Thoracic aorta (tissue), 2 donors: ENCODE data around the gene H6PD. TPM values are rescaled to one million over a fixed set of nuclear protein-coding genes. Genes with fewer than 3 reads are reported as not detected.

Experiments used
- ATAC-seq: fragments of 150-250 bp; one replicate; pipeline ENCODE4 v1.8.0; 2017; ENCODE audit warnings: low read depth; ENCODE audit not compliant: insufficient number of reproducible peaks, low FRiP score
- DNase-seq: peaks from one replicate; pipeline ENCODE4 v3.0.0-alpha.2; 2020; ENCODE audit warnings: low spot score
- H3K27ac ChIP-seq, 2 donors: fragments of 200-600 bp; sonication (generic); 1 replicate in 1 of 2; 2 replicates in 1 of 2; pipeline ENCODE4 v1.5.1; 2016; ENCODE audit warnings: mild to moderate bottlenecking in 2 of 2, moderate library complexity in 2 of 2
- H3K27me3 ChIP-seq: fragments of 200-600 bp; sonication (generic); replicated peaks from 2 replicates; pipeline ENCODE4 v1.6.0; 2016; ENCODE audit warnings: mild to moderate bottlenecking; ENCODE audit not compliant: insufficient read depth
- H3K36me3 ChIP-seq: fragments of 200-600 bp; sonication (generic); one replicate; pipeline ENCODE4 v1.5.1; 2016
- H3K4me1 ChIP-seq, 2 donors: fragments of 200-600 bp; sonication (generic); 1 replicate in 1 of 2; 2 replicates in 1 of 2; pipeline versions ENCODE4 v1.5.1 to v1.6.0; 2016; ENCODE audit warnings: low read depth in 2 of 2, mild to moderate bottlenecking in 1 of 2; ENCODE audit not compliant: control insufficient read depth in 1 of 2
- H3K4me3 ChIP-seq: fragments of 200-600 bp; sonication (generic); 2 replicates; pipeline ENCODE4 v1.5.1; 2016; ENCODE audit warnings: mild to moderate bottlenecking
- H3K9me3 ChIP-seq: fragments of 200-600 bp; sonication (generic); 2 replicates; pipeline ENCODE4 v1.5.1; 2016
- total RNA-seq, 2 donors: library from RNA; depleted of rRNA; stranded (reverse); fragments of >200 nt; gene quantifications; one replicate each; pipeline versions ENCODE4 v1.1.0 to v1.2.3, GENCODE V29; 2016
- TF ChIP-seq, protein P1 (sequence below): fragments of 200-600 bp; sonication (generic); IDR thresholded peaks from one replicate; pipeline ENCODE4 v1.5.1; 2019; ENCODE audit warnings: antibody characterized with exemption

Gene H6PD
- total RNA-seq, 2 donors from 2014 or later = 57.8 to 80.6 TPM

DNA sequence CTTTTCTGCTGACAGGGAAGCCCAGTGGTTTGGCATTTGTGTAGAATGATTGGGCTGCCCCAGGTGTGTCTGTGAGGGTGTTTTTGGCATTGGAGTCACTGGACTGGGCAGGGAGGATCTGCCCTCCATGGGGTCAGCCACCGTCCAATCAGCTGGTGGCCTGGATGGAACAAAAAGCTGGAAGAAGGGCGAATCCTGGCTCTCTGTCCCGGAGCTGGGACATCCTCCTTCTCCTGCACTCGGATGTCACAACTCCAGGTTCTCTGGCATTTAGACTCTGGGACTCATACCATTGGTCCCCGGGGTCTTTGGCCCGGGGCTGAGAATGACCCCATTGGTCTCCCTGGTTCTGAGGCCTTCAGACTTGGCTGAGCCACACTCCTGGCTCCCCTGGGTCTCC is 69.3 kb downstream of the H6PD start:
- DNase-seq = no peak
- Histone ChIP-seq H3K27me3 (no peaks in the 10 kb centered on the region), H3K4me3 (no peak overlapping the region), H3K36me3 (no peaks in the 10 kb centered on the region), H3K27ac (peak overlapping the region in 1 of 2 donors; percentile 73), H3K9me3 (no peaks in the 10 kb centered on the region), H3K4me1 (peaks cover 46 to 95% of the 10 kb centered on the region in 2 donors)
- TF ChIP-seq, protein P1, sequence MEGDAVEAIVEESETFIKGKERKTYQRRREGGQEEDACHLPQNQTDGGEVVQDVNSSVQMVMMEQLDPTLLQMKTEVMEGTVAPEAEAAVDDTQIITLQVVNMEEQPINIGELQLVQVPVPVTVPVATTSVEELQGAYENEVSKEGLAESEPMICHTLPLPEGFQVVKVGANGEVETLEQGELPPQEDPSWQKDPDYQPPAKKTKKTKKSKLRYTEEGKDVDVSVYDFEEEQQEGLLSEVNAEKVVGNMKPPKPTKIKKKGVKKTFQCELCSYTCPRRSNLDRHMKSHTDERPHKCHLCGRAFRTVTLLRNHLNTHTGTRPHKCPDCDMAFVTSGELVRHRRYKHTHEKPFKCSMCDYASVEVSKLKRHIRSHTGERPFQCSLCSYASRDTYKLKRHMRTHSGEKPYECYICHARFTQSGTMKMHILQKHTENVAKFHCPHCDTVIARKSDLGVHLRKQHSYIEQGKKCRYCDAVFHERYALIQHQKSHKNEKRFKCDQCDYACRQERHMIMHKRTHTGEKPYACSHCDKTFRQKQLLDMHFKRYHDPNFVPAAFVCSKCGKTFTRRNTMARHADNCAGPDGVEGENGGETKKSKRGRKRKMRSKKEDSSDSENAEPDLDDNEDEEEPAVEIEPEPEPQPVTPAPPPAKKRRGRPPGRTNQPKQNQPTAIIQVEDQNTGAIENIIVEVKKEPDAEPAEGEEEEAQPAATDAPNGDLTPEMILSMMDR = no peak
- ATAC-seq = no peak

DNA sequence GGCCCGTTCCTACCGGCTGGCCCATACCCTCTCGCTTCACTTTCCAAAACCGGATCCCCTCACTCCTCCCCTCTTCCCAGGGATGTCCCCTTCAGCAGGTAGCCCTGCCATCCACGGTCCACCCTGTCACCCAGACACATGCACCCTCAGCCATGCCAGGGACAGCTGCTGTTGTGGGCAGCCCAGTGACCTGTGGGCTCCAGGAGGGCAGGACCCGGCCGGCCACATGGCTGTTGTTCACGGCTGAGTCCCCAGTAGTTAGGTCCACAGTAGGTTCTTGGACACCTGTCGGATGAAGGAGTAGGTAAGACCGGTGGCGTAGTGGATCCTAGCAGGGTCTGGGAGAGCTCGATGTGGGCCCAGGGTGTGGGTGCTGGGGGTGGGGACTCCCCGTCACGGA is 70.6 kb downstream of the H6PD start:
- no peak overlapping the region for H3K4me3 ChIP-seq
- H3K4me1 ChIP-seq = peaks cover 42 to 95% of the 10 kb centered on the region in 2 donors
- no peaks in the 10 kb centered on the region for H3K9me3 ChIP-seq
- H3K27me3 ChIP-seq = no peaks in the 10 kb centered on the region
- no peak for DNase-seq
- peak overlapping the region in 1 of 2 donors; percentile 25 for H3K27ac ChIP-seq
- no peaks in the 10 kb centered on the region for H3K36me3 ChIP-seq
- ATAC-seq = no peak
- TF ChIP-seq, protein P1 = no peak

DNA sequence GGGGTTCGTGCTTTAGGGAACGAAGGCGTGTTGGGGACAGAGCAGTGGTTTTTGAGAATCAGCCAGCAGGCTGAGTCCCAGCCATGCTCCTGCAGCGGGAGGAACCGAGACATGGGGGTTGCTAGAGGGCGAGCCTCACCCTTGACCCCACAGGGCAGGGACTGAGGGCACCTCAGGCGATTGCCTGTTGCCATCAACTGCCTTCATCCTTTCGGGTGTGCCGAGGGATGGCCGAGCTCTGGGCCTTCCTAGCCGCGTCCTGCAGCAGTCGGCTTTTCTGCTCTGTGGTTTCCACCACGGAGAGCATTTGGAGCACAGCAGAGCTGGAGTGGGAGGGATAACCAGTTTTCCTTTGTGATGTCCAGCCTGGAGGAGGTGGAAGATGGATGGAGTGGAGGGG is 71.4 kb downstream of the H6PD start:
- H3K36me3 ChIP-seq = no peaks in the 10 kb centered on the region
- TF ChIP-seq, protein P1 = no peak
- no peaks in the 10 kb centered on the region for H3K27me3 ChIP-seq
- ATAC-seq = no peak
- no peak for DNase-seq
- peaks cover 44 to 95% of the 10 kb centered on the region in 2 donors for H3K4me1 ChIP-seq
- H3K9me3 ChIP-seq = no peaks in the 10 kb centered on the region
- H3K4me3 ChIP-seq = peak overlapping the region; percentile 12
- H3K27ac ChIP-seq = no peak overlapping the region

DNA sequence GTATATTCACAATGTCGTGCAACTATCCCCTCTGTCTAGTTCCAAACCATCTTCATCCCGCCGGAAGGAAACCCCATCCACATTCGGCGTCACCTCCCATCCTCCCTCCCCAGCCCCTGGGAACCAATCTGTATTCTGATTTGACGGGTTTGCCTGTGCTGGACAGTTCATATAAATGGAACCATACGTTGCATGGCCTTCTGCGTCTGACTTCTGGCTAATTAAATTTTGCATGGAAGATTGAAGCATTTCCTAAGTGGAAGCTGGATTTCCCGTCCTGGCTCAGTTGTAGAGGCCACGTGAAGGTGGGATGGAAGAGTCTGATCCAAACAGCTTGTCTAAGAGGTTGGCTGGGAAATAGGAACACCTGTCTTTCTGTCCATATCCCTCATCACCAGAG is 72.7 kb downstream of the H6PD start:
- no peak for ATAC-seq
- no peak for DNase-seq

DNA sequence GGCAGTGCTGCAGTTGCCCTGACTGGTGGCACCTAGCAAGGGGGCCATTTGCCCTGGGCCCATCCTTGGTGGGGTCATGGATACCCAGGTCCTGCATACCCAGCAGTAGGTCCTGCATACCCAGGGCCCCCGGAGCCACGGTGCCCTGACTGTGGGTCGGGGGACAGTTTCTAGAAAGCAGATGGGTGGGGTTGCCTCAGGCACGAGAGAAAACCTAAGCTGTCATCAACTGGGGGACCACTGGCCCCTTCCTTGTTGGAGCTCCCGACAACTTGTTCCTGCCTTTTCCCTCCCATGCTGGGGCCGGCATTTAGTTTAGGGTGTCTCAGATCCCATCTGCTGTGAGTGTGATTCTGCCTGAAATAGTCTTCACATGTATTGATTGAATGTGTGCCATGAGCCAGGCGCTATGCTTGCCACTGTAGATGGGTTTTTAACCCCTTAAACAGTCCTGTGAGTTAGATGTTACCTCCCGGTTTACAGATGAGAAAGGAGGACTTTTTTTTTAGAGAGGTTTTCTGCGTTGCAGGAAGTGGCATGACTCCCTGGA is 73.7 kb downstream of the H6PD start:
- DNase-seq (no peak), ATAC-seq (no peak)
- Histone ChIP-seq H3K4me3 (no peak overlapping the region), H3K27me3 (no peaks in the 10 kb centered on the region), H3K9me3 (no peaks in the 10 kb centered on the region), H3K27ac (no peak overlapping the region), H3K36me3 (no peaks in the 10 kb centered on the region), H3K4me1 (peaks cover 40 to 95% of the 10 kb centered on the region in 2 donors)
- TF ChIP-seq, protein P1 = no peak

More for the DNA sequence above, 72.7 kb downstream of the H6PD start:
- Histone ChIP-seq H3K27ac (no peak overlapping the region), H3K27me3 (no peaks in the 10 kb centered on the region), H3K9me3 (no peaks in the 10 kb centered on the region), H3K4me3 (no peak overlapping the region), H3K4me1 (peaks cover 47 to 94% of the 10 kb centered on the region in 2 donors), H3K36me3 (no peaks in the 10 kb centered on the region)
- TF ChIP-seq, protein P1 = no peak
